HepG2 (cell line): Measurements from ENCODE around the gene SAMD10.

ENCODE experiments used
- NFE2 ChIP-seq: sonication (generic); formaldehyde crosslinking; IDR thresholded peaks from 2 replicates; pipeline ENCODE4 v1.4.0; 2020; ENCODE audit warnings: missing genetic modification reagents
- ZZZ3 ChIP-seq: sonication (generic); formaldehyde crosslinking; IDR thresholded peaks from 2 replicates; pipeline ENCODE4 v1.4.0; 2020; ENCODE audit warnings: missing genetic modification reagents, mild to moderate bottlenecking, borderline replicate concordance

GRCh38 chr20:63950701-63951397 lies 28.6 kb downstream of the SAMD10 start:
- TF ChIP-seq NFE2 (no peak), ZZZ3 (CRISPR knock-in tag) (no peak)
